Activated naive CD8-positive, alpha-beta T cell (primary cell): ENCODE data around the gene CCDC190.

Experiments
- H3K27ac Mint-ChIP-seq: one replicate; pipeline ENCODE4 v1.8.0; 2021; ENCODE audit warnings: mixed read lengths
- H3K27me3 Mint-ChIP-seq: one replicate; pipeline ENCODE4 v1.8.0; 2021; ENCODE audit warnings: mixed read lengths
- H3K36me3 Mint-ChIP-seq: one replicate; pipeline ENCODE4 v1.8.0; 2021; ENCODE audit warnings: mixed read lengths
- H3K4me1 Mint-ChIP-seq: one replicate; pipeline ENCODE4 v1.8.0; 2021; ENCODE audit warnings: low read depth, mixed read lengths
- H3K4me3 Mint-ChIP-seq: one replicate; pipeline ENCODE4 v1.8.0; 2021; ENCODE audit warnings: mild to moderate bottlenecking, mixed read lengths
- H3K9me3 Mint-ChIP-seq: one replicate; pipeline ENCODE4 v1.8.0; 2021; ENCODE audit warnings: low read depth, mixed read lengths

Gene CCDC190, protein sequence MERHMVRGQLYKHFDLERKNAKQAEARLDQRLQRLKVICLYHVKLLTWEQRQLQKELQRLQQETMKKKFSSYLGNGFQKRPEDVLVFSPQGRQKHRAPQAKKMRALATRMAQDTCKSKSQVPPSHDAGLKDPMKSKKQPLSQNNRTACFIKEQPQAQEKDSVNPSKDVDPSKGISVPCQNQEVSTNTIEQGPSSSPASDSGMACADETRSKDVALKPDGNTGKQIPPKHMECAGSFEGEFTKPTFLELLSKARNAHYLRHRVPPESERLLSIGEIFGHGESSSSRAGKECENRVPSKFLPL

GRCh38 chr1:162861101-162861500 lies at the start of gene CCDC190:
TSS of gene CCDC190 (minus strand) at chr1:162861175. CDS start at chr1:162859646, 1,529 bp downstream.
- Mint-ChIP-seq H3K4me3 (no peak within 1 kb of the TSS), H3K27me3 (peaks cover 15% of the 10 kb centered on the region), H3K36me3 (no peaks in the 10 kb centered on the region), H3K27ac (no peak within 1 kb of the TSS), H3K4me1 (no peaks in the 10 kb centered on the region), H3K9me3 (no peaks in the 10 kb centered on the region)

- peaks cover 6% of the 10 kb centered on the region for H3K9me3 Mint-ChIP-seq
- no peak overlapping the region for H3K27ac Mint-ChIP-seq
- no peaks in the 10 kb centered on the region for H3K36me3 Mint-ChIP-seq
- H3K4me1 Mint-ChIP-seq = no peaks in the 10 kb centered on the region
- no peak overlapping the region for H3K4me3 Mint-ChIP-seq
- no peaks in the 10 kb centered on the region for H3K27me3 Mint-ChIP-seq
These were observed 49.2 kb upstream of the CCDC190 start for GRCh38 chr1:162910161-162910560.

DNA sequence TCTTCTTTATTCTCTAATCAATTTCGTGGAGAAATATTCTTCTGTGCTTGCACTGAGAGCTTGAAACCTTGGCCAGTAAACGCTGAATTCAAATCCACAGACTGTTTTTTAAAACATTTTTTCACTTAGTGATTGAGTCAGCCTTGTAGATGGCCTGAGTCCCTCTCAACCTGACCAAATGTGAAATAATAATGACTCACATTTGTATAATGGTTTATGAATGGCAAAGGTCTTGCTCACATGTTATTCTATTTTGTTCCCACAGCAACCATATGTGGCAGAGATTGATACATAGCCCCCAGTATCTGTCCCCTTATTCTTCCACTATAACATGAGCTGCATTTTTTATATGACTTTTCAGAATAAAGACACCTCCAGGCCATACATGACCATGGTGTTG lies 47.8 kb upstream of the CCDC190 start:
- Mint-ChIP-seq H3K27me3 (no peaks in the 10 kb centered on the region), H3K4me1 (no peaks in the 10 kb centered on the region), H3K4me3 (no peak overlapping the region), H3K36me3 (no peaks in the 10 kb centered on the region), H3K9me3 (peaks cover 6% of the 10 kb centered on the region), H3K27ac (no peak overlapping the region)

GRCh38 chr1:162908236-162908635 lies 47.3 kb upstream of the CCDC190 start:
- Mint-ChIP-seq H3K27ac (no peak overlapping the region), H3K9me3 (peaks cover 6% of the 10 kb centered on the region), H3K36me3 (no peaks in the 10 kb centered on the region), H3K27me3 (no peaks in the 10 kb centered on the region), H3K4me1 (no peaks in the 10 kb centered on the region), H3K4me3 (no peak overlapping the region)

GRCh38 chr1:162906485-162906884 lies 45.5 kb upstream of the CCDC190 start:
- Mint-ChIP-seq H3K4me3 (no peak overlapping the region), H3K27ac (no peak overlapping the region), H3K4me1 (no peaks in the 10 kb centered on the region), H3K9me3 (no peaks in the 10 kb centered on the region), H3K27me3 (no peaks in the 10 kb centered on the region), H3K36me3 (no peaks in the 10 kb centered on the region)

DNA sequence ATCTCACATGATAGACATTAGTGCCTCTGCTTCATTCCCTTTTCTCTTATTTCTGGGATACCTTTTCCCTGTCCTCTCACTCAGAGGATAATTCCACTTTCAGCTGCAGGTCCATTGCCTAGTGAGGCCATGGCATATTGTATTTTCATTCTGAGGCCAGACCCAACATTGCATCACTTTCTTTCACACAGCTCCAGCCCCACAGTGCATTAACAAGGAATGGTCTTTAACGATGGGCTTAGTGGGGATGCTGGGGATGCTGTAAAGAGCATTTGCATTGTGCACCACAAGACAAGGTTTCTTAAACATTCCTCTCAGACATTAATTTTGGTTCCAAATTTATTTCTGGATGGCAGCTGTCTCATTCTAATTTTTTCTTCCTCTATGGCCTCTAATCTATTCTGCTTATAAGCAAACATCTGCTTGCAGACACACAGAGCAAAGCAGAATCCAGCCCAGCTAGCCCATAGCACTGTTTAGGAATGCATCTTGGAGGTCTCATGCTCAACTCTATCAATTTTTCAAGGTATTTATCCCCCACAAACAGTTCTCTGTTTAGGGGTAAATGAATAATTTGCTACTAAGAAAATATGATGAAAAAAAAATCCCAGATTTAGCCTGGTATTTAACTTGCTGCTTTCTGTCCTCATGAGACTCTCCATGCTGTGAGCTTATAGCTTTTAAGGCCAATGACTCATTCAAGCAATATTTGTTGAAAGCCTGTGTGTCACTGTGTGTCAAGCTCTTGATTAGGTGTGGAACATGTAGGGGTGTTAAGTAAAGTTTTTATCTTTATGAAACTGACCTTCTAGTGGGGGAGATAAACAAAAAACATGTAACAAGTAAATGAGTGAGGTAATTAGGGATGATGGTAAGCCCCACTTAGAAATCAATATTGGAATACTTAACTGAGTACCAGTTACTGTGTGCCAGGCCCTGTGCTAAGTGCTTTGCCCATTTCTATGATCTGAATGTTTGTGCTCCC lies 44.5 kb upstream of the CCDC190 start:
- Mint-ChIP-seq H3K4me3 (no peak overlapping the region), H3K36me3 (no peaks in the 10 kb centered on the region), H3K4me1 (no peaks in the 10 kb centered on the region), H3K27ac (no peak overlapping the region), H3K27me3 (no peaks in the 10 kb centered on the region), H3K9me3 (no peaks in the 10 kb centered on the region)

GRCh38 chr1:162904579-162904978 lies 43.6 kb upstream of the CCDC190 start:
- H3K36me3 Mint-ChIP-seq = no peaks in the 10 kb centered on the region
- H3K4me1 Mint-ChIP-seq = no peaks in the 10 kb centered on the region
- no peak overlapping the region for H3K4me3 Mint-ChIP-seq
- no peaks in the 10 kb centered on the region for H3K9me3 Mint-ChIP-seq
- H3K27ac Mint-ChIP-seq = no peak overlapping the region
- H3K27me3 Mint-ChIP-seq = no peaks in the 10 kb centered on the region

- Mint-ChIP-seq H3K27me3 (no peaks in the 10 kb centered on the region), H3K4me3 (no peak overlapping the region), H3K9me3 (no peaks in the 10 kb centered on the region), H3K4me1 (no peaks in the 10 kb centered on the region), H3K36me3 (no peaks in the 10 kb centered on the region), H3K27ac (no peak overlapping the region)
These were observed 43.0 kb upstream of the CCDC190 start for GRCh38 chr1:162904023-162904422.

DNA sequence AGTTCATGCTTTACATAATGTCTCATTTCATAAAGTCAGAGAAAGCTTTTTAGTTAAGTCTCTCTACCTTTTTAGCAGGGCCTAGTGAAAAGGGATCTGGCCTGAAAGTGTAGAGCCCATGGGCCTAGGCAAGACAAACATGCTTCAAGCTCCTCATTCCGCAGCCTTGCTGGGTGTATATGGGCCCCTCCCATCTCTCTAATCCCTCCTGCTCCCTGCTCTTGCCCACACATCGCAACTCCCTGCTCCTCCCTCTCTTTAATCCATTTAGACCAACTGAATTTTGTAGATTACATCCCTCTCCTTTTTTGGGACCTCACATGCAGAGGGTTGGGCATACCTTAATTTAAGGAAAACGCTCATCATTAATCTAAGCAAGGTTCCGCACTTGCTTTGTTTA lies 42.3 kb upstream of the CCDC190 start:
- no peaks in the 10 kb centered on the region for H3K9me3 Mint-ChIP-seq
- no peaks in the 10 kb centered on the region for H3K36me3 Mint-ChIP-seq
- H3K27ac Mint-ChIP-seq = no peak overlapping the region
- H3K4me1 Mint-ChIP-seq = no peaks in the 10 kb centered on the region
- no peak overlapping the region for H3K4me3 Mint-ChIP-seq
- H3K27me3 Mint-ChIP-seq = no peaks in the 10 kb centered on the region

- no peak overlapping the region for H3K27ac Mint-ChIP-seq
- H3K36me3 Mint-ChIP-seq = no peaks in the 10 kb centered on the region
- no peaks in the 10 kb centered on the region for H3K4me1 Mint-ChIP-seq
- no peaks in the 10 kb centered on the region for H3K9me3 Mint-ChIP-seq
- no peak overlapping the region for H3K4me3 Mint-ChIP-seq
- H3K27me3 Mint-ChIP-seq = no peaks in the 10 kb centered on the region
These were observed 41.4 kb upstream of the CCDC190 start for GRCh38 chr1:162902416-162902815.

DNA sequence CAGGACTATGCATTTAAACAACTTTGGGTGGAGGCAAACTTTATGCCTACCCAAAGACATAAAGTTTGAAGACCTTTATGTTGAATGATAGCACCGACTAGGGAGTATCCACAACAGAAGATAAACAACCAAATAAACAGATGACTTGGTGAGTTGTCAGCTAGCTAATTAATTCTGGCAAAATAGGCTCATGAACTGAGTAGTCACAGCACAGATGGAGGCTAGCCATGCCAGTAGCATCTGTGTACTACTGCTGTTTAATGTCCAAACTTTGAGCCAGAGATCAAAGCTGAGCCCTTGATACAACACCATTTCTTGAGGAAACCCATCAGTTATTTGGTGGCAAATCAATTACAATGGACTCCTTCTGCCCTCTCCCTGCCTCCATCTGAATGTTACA lies 40.3 kb upstream of the CCDC190 start:
- H3K9me3 Mint-ChIP-seq = no peaks in the 10 kb centered on the region
- H3K27ac Mint-ChIP-seq = no peak overlapping the region
- no peak overlapping the region for H3K4me3 Mint-ChIP-seq
- H3K27me3 Mint-ChIP-seq = no peaks in the 10 kb centered on the region
- H3K4me1 Mint-ChIP-seq = no peaks in the 10 kb centered on the region
- no peaks in the 10 kb centered on the region for H3K36me3 Mint-ChIP-seq

- Mint-ChIP-seq H3K27ac (no peak overlapping the region), H3K36me3 (no peaks in the 10 kb centered on the region), H3K4me1 (no peaks in the 10 kb centered on the region), H3K27me3 (peaks cover under 1% of the 10 kb centered on the region), H3K9me3 (no peaks in the 10 kb centered on the region), H3K4me3 (no peak overlapping the region)
These were observed 38.6 kb upstream of the CCDC190 start for GRCh38 chr1:162899422-162900146.

- H3K4me3 Mint-ChIP-seq = no peak overlapping the region
- no peaks in the 10 kb centered on the region for H3K9me3 Mint-ChIP-seq
- H3K4me1 Mint-ChIP-seq = no peaks in the 10 kb centered on the region
- no peak overlapping the region for H3K27ac Mint-ChIP-seq
- H3K36me3 Mint-ChIP-seq = no peaks in the 10 kb centered on the region
- peaks cover 7% of the 10 kb centered on the region for H3K27me3 Mint-ChIP-seq
These were observed 32.6 kb upstream of the CCDC190 start for GRCh38 chr1:162893612-162893908.

- Mint-ChIP-seq H3K27ac (no peak overlapping the region), H3K4me1 (no peaks in the 10 kb centered on the region), H3K9me3 (no peaks in the 10 kb centered on the region), H3K4me3 (no peak overlapping the region), H3K27me3 (peaks cover 7% of the 10 kb centered on the region), H3K36me3 (no peaks in the 10 kb centered on the region)
These were observed 32.1 kb upstream of the CCDC190 start for GRCh38 chr1:162892906-162893611.
